ENCODE results near the gene A1BG.

GRCh38 chr19:58395220-58395978, 42.1 kb upstream of the A1BG start, which contains the start of gene RNF225:
- no peak for TF ChIP-seq CTCF (IDR thresholded peaks at IDR 0.05; ENCODE audit: low read depth, low read length)
- TF ChIP-seq EZH2phosphoT487 (IDR thresholded peaks at IDR 0.05; ENCODE audit: low read depth) = no peak

Data from OCI-LY3 (cell line).